GM21447 (cell line): ENCODE data around the gene TMEM61.
"Not testable (repeated sequence)": the region's sequence is repeated elsewhere in the genome, so short reads cannot be mapped to it uniquely, and the experiment has no call there.

Experiments
- ATAC-seq: cut with Tn5 transposase; IDR thresholded peaks from one replicate; pipeline ENCODE4 v1.9.1; 2021; ENCODE audit not compliant: unreplicated experiment

The TMEM61 gene

GRCh38 chr1:54959241-54959640, 21.2 kb upstream of the TMEM61 start:
- no peak for ATAC-seq

GRCh38 chr1:54962612-54963395, 17.6 kb upstream of the TMEM61 start:
- no peak for ATAC-seq

GRCh38 chr1:54963829-54964228, 16.6 kb upstream of the TMEM61 start:
- ATAC-seq = not testable (repeated sequence)

- peak; percentile 83 for ATAC-seq
Measured at GRCh38 chr1:54965624-54966340, 14.6 kb upstream of the TMEM61 start.

GRCh38 chr1:54967372-54967771, 13.1 kb upstream of the TMEM61 start:
- ATAC-seq = no peak

- no peak for ATAC-seq
Measured at GRCh38 chr1:54968551-54968950, 11.9 kb upstream of the TMEM61 start.

- no peak for ATAC-seq
Measured at GRCh38 chr1:54969879-54970278, 10.5 kb upstream of the TMEM61 start.

GRCh38 chr1:54970901-54971300, 9.5 kb upstream of the TMEM61 start:
- no peak for ATAC-seq

GRCh38 chr1:54971317-54971791, 9.1 kb upstream of the TMEM61 start:
- ATAC-seq = peak; percentile 87

GRCh38 chr1:54972436-54972835, 8.0 kb upstream of the TMEM61 start:
- ATAC-seq = no peak

- ATAC-seq = no peak
Measured at GRCh38 chr1:54973205-54973921, 7.1 kb upstream of the TMEM61 start.

- ATAC-seq = no peak
Measured at GRCh38 chr1:54975356-54976108, 4.9 kb upstream of the TMEM61 start.

- ATAC-seq = no peak
Measured at GRCh38 chr1:54976747-54977146, 3.7 kb upstream of the TMEM61 start.

- ATAC-seq = no peak
Measured at GRCh38 chr1:54977533-54978297, 2.7 kb upstream of the TMEM61 start.

- ATAC-seq = no peak
Measured at GRCh38 chr1:54978528-54979326, 1.7 kb upstream of the TMEM61 start.

- ATAC-seq = no peak
Measured at GRCh38 chr1:54979327-54979891, 1.0 kb upstream of the TMEM61 start.

GRCh38 chr1:54980046-54980527, 341 bp upstream of the TMEM61 start:
- no peak for ATAC-seq

GRCh38 chr1:54981466-54981865, 1.0 kb downstream of the TMEM61 start:
- no peak for ATAC-seq

- ATAC-seq = no peak
Measured at GRCh38 chr1:54982739-54983138, 2.3 kb downstream of the TMEM61 start.
